GM18951 (cell line): ENCODE measurements around the gene MTMR4.
"Not testable (repeated sequence)": the region's sequence is repeated elsewhere in the genome, so short reads cannot be mapped to it uniquely, and the experiment has no call there.

Source experiments
- POLR2A ChIP-seq: IDR thresholded peaks from 4 replicates; pipeline ENCODE4 v1.6.1; 2011; ENCODE audit warnings: mild to moderate bottlenecking; ENCODE audit not compliant: insufficient read length, insufficient read depth; ENCODE audit errors: extremely low read depth
- in situ Hi-C: fragments of 300-500 bp; cut with MboI; formaldehyde crosslinking; loops from one replicate; pipeline ENCODE4 v1.12.0; 2022; ENCODE audit warnings: low sequenced_read_pairs, mixed read lengths, inconsistent platforms; ENCODE audit not compliant: unreplicated experiment

Gene MTMR4

DNA sequence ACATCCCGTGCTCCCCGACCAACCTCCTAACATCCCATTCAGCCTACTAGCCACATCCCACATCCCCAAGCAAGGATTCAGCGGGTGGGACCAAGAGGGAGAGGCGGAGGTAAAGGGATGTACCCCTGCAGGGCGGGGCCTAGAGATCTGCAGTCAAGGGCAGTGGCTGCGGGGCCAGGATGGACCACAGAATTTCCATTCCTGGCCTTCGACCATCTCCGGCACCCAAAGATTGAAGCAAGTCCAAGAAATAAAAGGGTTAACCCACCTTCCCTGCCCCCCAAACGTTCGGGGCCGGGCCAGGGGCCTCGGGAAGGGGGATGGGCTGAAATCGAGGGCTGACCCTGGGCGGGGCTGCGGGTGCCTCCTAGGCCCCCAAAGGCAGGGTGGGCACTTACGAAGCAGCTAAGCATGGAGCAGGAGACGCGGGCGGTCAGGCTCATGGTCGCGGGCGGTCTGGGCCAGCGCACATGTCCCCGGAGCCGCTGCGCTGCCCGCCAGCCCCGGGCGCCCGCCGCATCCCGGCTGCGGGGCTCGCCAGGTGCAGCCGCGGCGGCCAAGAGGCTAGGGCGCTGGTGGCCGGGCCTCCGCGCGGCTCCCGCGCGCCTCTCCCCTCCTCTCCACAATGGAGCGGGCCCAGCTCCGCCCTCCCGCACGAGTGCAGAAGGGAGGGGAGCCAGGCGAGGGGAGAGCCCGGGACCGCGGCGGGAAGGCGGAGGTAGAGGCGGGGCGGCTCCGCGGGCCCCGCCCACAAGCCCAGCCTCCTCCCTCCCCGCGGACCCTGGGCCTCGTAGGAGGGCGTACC is at the start of gene MTMR4:
MTMR4 (minus strand) TSS at position 674 of the 805 bp plus-strand sequence; CDS start at position 443, 231 bp downstream.
- TF ChIP-seq POLR2A, result peak; percentile 82
- in situ Hi-C loops, result loop anchor here (10.0 kb wide), 1 partner anchor 491 kb away; no protein-coding TSS in a partner anchor

DNA sequence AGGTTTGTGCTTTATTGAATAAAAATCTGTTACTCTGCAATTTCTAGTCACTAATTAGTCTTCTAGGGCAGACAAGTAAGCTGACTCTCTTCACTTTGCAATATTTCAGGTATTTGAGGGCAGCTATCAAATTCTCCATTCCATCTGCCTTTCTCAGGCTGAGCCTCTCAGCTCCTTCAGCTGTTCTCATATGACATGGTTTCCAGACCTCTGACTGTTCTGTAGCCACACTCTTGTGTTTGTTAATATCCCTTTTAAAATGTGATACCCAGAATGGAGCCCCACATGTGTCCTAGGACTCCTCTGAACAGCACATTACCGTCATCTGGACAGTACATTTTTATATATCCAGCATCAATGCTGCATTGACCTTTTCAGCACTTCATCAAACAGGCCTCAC is 46.1 kb upstream of the MTMR4 start:
- no peak for TF ChIP-seq POLR2A
- in situ Hi-C loops, result no loop called here

DNA sequence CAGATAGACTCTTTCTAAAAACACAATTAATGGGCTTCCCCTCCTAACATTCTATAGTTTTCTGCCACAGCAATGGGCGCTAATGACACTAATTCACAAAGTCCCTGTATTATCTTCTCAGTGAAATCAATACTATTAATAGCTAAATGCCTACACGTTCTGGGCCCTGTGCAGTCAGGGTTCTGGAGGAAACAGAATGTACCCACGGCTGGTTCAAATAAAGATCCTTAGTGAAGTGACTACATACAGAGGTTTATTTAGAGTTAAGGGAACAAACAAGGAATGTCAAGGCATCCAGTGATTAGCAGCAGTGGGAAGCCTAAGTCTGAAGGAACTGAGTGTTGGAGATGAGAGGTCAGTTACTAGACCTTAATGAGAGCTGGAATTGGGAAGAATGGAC is 43.5 kb upstream of the MTMR4 start:
- in situ Hi-C loops, result no loop called here
- TF ChIP-seq POLR2A, result no peak

DNA sequence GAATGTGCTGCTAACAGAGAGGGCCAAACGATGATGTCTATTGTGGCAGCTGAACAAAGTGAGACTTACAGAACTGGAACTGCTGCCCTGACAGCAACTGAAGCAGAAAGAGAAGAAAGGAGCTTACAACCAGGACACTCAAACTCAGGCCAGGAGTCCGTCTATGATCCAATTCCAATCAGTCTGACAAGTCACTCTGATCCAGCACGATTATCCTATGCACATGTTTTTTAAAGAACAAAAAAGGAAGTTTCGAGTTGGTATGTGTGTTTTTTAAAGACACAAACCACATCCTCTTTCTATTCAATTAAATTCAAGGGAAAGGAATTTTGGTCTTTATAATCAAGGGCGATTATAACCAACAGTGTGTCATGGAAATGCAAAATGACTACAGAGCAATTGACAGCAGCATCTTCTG is 42.4 kb upstream of the MTMR4 start:
- TF ChIP-seq POLR2A, result no peak
- in situ Hi-C loops, result no loop called here

DNA sequence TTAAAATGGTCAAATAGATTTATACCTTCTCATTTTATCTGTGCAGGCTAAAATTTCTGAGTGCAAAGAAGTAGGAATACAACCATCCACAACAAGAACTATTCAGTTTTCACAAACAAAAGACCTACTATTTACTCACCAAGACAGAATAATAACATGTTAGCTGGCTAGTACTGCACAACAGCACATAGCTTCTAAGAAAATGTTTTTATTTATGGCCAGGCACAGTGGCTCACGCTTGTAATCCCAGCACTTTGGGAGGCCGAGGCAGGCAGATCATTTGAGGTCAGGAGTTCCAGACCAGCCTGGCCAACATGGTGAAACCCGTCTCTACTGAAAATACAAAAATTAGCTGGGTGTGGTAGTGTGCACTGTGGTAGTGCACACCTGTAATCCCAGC is 40.7 kb upstream of the MTMR4 start:
- in situ Hi-C loops, result not testable (repeated sequence)

DNA sequence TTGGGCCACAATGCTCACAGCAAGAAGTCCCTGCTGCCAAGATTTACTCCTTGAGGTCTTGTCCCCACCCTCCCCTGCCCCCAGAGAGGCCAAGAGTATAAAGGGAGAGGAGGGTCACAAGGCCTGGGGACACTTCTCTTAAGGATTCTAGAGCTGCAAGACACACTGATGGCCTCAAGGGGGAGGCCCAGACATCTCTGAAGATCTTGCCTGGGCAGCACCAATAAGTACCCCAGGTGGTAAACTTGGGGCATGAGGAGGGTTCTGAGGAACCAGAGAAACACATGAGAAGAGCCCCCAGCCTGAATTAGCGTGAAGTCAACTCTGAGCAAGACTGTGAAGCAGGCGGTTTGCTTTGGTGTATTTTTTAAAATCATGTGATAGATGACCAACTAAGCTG is 26.8 kb upstream of the MTMR4 start:
- in situ Hi-C loops, result no loop called here

DNA sequence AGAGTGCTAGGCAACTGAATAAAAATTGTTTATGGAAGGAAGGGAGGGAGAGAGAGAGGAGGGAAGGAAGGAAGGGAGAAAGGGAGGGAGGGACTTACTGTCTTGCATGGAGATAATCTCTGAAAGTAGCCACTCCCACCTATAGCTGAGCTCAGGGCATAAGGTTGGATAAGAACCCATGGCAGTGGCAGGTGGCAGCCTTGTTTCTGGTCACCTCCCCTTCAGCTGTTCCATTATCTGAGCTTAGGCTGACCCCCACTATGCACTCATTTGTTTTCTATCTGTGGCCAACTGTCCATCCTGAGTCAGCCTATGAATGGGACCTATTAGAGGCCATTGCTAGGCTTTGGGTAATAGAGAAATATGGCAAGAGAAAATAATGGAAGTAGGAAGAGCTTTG is 25.3 kb upstream of the MTMR4 start:
- TF ChIP-seq POLR2A, result no peak

More for the DNA sequence above, 26.8 kb upstream of the MTMR4 start:
- no peak for TF ChIP-seq POLR2A

DNA sequence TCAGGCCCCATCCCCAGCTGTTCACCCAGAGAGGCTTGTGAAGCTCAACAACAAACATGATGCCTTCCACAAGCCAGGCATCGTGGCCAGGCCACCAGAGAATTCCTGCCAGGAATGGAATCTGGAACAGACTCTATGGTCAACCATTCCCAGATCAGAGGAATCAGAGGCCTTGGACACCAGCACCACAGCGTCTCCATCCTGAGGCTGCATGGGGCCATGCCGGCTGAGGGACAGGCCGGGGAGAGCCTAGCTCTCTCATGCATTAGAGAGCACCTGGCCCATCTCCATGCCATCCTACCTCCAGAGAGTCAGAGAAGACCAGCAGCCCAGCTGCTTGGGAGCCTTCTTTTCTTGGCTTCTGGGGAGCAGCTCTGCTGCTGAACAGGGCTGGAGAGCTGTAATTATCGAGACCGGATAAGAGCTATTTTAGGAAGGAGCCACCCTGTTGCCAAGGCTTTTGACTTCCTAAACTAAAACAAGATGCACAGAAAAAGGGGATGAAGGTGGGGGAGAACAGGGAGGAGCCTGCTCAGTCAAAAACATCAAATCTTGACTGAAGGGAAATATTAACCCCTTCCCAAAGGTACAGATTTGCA is 24.5 kb upstream of the MTMR4 start:
- no peak for TF ChIP-seq POLR2A
- in situ Hi-C loops, result no loop called here

More for the DNA sequence above, 25.3 kb upstream of the MTMR4 start:
- in situ Hi-C loops, result no loop called here

DNA sequence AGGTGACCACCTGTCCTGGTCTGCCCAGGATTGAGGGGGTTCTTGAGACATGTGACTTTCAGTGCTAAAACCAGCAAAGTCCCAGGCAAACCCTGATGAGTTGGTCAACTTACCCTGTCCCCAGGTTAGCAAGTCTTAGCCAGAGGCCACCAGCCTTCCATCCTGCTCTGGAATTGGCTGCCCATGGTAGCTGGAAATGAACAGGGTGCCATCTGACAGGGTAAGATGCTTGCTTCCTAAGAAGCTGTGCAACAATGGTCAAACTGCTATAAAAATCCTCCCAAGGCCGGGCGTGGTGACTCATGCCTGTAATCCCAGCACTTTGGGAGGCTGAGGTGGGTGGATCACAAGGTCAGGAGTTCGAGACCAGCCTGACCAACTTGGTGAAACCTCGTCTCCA is 22.8 kb upstream of the MTMR4 start:
- in situ Hi-C loops, result no loop called here
- no peak for TF ChIP-seq POLR2A

DNA sequence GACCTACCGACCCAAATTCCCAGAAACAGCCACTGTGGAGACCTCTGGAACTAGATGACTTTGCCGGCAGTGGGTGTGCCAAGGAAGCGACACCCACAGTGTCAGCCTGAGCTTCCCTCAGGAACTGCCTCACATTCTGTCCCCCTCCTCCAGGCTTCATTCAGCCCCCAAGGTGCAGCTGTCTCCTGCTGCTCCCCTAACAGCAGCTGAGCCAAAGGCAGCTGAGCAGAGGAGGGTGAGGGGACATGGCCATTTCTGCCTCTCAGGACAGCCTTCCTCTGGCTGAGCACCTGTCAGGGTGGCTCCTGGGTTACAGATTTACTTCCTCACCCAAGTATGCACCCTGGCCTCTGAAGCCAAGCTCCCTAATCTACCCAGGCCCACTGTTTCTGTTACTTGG is 22.1 kb upstream of the MTMR4 start:
- no peak for TF ChIP-seq POLR2A
- in situ Hi-C loops, result no loop called here

DNA sequence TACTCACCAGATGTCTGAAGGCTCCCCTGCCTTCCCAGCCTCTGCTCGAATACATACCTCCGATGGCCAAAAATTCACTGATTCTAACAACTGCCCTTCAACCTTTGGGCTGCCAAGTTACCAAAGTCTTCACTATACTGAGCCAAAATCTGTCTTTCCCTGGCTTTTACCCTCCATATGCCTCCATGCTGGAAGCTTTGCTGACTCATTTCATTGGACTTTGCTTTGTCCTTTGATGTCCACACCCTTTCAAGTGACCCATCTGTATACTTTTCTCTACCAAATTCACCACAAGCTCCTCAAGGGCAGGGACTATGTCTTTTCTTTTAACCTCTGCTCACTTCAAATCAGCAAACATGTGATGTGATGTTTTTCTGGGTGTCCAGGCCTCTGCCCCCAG is 21.0 kb upstream of the MTMR4 start:
- in situ Hi-C loops, result no loop called here
- no peak for TF ChIP-seq POLR2A

DNA sequence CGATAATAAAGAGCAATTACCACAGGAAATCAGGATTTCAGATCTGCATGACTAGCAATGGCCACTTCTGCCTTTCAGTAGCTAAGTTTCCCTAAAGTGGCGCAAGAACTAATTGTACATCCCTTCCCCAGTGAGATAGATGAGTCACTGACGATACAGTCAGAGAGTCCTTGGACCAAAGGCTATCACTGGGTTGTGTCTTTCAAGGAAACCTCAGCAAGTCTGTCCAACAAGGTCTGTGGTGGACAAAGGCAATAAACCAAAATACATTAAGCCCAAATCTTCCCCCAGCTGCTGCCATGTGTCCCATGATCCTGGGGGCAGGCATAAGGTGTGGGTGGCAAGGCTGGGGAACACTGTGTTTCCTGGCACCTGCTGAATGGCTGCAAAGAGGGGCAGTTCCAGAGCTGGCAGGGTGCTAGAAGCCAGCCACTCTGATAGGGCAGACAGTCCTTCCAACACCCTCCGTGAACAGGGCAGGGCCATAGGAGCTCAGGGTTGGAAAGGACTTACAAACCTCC is 20.5 kb upstream of the MTMR4 start:
- in situ Hi-C loops, result no loop called here
- TF ChIP-seq POLR2A, result no peak

DNA sequence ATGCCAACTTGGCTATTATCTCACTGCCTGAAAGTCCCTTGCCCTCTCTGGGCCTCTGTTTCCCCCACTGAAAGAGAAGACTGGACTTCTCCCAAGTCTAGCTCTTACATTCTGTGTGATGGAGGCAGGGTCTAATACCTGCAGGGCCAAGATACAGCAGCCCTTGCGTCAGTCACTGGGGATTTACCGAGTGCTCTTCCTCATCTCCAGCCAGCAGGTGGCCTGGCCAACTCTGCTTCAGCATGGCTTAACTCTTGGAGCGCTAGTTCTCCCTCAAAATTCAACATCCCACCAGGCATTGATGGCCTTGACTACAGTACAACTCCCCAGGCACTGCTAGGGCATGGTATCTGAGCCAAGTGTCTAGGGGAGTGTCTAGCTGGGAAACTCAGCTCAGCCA is 19.9 kb upstream of the MTMR4 start:
- in situ Hi-C loops, result no loop called here
- TF ChIP-seq POLR2A, result no peak

DNA sequence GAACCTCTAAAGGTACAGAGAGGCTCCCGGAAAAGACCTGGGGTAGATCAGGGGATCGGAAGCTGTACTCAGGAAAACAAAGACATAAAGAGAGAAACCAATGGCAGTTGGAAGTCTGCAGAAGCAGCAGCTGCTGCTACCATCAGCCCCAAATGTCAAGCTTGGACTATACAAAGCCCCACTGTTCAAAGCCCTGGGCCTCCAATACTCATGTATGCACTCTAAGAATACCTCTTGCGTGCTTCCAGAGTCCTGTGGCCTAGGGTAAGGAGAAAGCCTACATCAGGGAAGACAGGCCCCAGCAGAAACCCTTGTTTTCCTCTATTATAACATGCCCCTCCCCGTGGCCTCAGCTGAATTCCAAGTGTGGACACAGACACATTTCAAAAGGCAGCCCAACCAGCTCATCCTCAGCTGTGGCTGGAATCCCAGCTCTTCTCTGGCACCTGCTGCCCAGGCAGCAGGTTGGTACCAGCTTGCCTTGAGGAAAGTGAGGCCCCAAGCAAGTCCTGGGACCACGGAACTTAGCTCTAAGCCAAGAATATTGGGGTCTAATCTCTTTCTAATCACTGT is 19.3 kb upstream of the MTMR4 start:
- TF ChIP-seq POLR2A, result no peak

DNA sequence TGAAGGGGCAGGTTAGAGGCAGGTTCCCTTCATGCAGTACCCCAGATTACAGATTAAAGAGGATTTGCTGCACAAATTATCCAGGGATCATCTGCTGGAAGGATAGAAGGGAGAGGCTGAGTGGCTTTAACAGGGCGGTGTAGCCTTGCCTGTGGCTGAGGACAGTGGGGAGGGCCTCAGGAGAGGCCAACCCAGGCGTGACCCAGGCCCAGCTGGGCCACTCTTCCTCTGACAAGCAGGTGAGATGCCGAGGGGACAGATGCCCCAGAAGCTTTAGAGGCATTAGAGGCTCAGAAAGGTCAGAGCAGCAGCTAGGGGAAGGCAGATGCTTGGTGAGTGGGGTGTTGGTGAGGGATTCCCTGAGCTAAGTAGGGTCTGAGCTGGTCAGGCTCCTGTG is 18.1 kb upstream of the MTMR4 start:
- no peak for TF ChIP-seq POLR2A
- in situ Hi-C loops, result no loop called here

More for the DNA sequence above, 19.3 kb upstream of the MTMR4 start:
- in situ Hi-C loops, result no loop called here
